Measurements from ENCODE around the gene WDR93.

DNA sequence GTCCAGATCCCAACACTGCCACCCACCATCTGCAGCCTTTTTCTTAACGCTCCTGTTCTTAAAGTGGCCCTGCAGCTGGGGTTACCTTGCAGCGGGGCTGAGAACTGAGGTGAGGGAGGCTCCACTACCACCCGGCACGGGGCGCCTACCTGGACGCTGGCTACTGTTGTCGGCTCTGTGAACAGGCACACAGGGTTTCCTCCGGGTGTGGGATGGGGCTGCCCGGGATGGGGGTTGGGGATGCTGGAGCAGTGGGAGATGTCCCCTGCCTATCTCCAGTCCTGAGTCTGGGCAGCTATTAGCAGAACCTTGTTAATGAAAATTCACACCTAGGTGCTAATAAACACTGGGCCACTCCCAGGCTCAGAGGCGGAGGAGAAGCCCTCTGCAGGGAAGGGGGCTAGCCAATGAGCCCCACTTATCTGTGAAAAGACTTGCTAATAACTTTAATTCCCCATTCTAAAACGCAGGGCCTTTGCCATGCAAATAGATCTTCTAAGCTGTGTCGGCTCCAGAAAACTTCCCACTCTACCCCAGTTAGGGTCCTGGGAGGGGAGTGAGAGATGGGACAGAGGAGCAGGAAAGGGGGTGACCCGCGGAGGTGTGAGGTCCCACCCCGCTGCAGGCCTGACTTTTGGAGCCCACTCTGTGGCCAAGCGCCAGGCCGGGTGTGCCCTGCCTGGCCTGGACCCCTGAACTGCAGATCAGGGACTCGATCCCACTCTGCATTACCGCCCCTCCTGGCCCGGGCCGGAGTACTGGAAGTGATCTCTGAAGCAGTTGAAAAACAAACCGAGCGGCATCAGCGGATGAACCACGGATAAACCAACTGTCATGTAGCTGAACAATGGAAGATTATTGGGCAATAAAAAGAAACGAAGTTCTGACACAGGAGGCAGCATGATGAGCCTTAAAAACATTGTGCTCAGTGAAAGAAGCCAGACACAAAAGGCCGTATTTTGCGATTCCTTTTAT is 57.4 kb downstream of the WDR93 start:
- TF ChIP-seq, protein P1, sequence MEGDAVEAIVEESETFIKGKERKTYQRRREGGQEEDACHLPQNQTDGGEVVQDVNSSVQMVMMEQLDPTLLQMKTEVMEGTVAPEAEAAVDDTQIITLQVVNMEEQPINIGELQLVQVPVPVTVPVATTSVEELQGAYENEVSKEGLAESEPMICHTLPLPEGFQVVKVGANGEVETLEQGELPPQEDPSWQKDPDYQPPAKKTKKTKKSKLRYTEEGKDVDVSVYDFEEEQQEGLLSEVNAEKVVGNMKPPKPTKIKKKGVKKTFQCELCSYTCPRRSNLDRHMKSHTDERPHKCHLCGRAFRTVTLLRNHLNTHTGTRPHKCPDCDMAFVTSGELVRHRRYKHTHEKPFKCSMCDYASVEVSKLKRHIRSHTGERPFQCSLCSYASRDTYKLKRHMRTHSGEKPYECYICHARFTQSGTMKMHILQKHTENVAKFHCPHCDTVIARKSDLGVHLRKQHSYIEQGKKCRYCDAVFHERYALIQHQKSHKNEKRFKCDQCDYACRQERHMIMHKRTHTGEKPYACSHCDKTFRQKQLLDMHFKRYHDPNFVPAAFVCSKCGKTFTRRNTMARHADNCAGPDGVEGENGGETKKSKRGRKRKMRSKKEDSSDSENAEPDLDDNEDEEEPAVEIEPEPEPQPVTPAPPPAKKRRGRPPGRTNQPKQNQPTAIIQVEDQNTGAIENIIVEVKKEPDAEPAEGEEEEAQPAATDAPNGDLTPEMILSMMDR (IDR thresholded peaks at IDR 0.05; ENCODE audit: low read length): no peak
- no peak for TF ChIP-seq EZH2phosphoT487 (IDR thresholded peaks at IDR 0.05; ENCODE audit: low read length)
- TF ChIP-seq EZH2 (optimal IDR thresholded peaks at IDR 0.05; ENCODE audit: low read depth, low read length): no peak

Data from MM.1S (cell line).